ENCODE results near the gene FAM221A.
"Not testable (repeated sequence)": the region's sequence is repeated elsewhere in the genome, so short reads cannot be mapped to it uniquely, and the experiment has no call there.

Gene FAM221A, protein sequence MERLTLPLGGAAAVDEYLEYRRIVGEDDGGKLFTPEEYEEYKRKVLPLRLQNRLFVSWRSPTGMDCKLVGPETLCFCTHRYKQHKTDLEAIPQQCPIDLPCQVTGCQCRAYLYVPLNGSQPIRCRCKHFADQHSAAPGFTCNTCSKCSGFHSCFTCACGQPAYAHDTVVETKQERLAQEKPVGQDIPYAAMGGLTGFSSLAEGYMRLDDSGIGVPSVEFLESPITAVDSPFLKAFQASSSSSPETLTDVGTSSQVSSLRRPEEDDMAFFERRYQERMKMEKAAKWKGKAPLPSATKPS

DNA sequence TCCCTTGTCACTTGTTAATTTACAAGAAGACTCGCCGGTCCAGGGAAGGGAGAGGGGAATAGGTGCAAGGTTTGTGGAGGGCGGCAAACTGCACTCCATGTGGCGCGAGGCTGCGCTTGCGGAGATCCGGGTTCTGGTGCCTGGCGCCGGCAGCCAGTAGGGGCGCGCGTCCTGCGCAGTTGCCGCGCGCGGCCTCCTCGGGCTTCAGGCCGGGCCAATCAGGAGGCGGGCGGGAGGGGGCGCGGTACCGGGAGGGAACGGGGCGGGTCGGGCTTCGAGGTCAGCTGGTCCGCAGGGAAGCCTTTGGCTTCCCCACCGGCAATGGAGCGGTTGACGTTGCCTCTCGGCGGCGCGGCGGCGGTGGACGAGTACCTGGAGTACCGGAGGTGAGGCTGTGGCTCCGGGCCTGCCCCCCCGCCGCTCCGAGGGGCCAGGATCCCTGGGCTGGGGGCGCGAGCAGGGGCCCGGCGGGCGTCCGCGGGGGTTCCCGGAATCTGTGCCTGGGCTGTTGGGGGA, at the start of gene FAM221A:
Gene FAM221A (plus strand): TSS at position 302 of the 516 bp plus-strand sequence. CDS start 20 bp downstream, at position 322.
- DNase-seq: peak; percentile 77

DNA sequence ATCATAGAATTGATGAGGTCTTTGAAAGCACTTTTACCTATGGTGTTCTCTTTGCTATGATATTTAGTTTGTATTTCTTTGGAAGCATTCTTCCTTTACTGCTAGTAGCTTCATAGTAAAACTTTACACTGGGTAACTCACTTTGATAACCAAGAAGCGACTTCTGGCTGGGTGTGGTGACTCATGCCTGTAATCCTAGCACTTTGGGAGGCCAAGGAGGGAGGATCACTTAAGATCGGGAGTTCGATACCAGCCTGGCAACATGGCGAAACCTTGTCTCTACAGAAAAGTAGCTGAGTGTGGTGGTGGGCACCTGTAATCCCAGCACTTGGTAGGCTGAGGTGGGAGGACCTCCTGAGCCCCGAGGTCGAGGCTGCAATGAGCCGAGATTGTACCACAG, 46.6 kb upstream of the FAM221A start:
- no peak for DNase-seq

DNA sequence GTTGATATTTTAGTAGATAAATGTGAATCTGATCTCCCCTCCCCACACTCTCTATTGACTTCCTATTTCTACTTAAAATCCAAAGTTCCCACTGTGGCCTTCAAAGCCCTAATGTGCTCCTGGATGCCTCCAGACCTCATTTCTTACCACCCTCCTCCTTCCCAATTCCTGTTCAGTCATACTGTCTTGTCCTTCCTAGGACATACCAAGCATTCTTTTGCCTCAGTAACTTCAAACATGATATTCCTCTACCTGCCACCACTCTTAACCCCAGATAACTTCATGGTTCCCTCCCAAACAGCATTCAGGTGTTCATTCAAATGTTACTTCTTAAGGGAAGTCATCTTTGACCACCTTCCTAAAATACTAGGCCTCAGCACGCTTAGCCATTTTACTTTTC, 34.2 kb upstream of the FAM221A start:
- DNase-seq: no peak

DNA sequence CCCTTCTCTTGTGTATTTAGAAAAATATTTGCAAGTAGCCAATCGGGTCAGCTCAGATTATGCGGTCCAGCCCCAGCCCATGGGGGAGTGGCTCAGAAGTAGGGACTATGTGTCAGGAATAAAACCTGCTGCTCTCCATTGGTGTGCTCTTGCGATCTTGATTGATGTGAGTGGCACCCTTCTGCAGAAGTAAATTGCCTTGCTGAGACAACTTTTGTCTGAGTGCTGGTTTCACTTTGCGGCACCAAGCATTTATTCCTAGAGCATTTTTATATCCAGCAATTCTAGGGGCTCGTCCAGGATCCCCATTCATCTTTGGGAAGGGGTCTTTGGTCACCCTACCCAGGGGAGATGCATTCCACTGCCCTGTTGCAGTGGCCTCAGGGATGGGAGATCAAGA, 26.1 kb upstream of the FAM221A start:
- no peak for DNase-seq

DNA sequence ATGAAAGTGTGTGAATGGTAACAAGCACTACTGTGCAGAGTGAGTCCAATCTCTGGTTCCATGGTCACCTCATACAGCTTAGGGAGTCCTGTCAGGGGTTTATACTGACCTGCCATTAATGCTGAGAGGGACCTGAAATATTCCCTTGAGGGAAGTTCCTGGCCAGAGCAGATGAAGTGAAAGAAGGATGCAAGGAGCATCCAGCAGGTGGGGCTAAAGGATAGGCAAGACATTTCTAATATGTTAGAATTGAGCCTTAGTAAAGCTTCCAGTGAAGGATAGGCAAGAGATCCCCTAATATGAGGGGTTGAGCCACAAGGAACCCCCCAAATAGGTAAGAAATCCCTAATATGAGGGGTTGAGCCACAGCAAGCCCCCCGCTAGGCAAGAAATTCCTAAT, 25.5 kb upstream of the FAM221A start:
- DNase-seq: no peak

DNA sequence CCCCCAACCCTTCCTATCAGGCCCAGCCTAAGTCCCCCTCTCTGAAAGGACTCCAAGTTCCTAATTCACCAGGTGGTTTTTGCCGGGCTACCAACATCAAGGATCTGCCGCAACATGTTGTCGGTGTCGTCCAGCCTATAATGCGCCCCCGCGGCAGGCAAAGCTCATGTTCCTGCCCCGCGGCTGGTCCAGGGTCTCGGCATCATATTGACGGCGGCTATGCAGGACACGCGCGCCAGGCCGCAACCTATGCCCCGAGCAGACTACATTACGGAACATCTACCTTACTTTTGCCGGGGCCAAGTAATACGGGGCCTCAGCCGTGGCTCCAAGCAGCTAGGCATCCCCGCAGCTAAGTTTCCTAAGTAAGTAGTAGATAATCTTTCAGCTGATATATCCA, 24.6 kb upstream of the FAM221A start:
- no peak for DNase-seq

DNA sequence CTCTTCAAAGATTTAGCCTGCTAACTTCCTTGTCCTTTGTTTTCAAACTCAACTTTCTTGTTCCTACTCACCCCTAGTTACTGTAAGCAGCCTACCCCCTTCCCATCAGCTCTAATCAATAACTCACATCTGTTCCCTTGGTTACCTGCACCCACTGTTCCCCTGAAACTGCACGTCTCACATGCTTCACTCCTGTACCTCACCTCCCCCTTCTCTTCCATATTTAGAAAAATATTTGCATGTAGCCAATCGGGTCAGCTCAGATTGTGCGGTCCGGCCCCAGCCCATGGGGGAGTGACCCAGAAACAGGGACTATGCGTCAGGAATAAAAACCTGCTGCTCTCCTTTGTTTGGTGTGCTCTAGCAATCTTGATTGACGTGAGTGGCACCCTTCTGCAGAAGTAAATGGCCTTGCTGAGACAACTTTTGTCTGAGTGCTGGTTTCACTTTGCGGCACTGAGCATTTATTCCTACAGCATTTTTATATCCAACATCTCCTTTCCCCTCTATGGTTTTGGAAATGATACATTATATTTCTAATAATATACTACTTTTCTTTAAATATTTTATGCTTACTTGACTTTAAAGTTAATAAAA, 21.1 kb upstream of the FAM221A start:
- no peak for DNase-seq

DNA sequence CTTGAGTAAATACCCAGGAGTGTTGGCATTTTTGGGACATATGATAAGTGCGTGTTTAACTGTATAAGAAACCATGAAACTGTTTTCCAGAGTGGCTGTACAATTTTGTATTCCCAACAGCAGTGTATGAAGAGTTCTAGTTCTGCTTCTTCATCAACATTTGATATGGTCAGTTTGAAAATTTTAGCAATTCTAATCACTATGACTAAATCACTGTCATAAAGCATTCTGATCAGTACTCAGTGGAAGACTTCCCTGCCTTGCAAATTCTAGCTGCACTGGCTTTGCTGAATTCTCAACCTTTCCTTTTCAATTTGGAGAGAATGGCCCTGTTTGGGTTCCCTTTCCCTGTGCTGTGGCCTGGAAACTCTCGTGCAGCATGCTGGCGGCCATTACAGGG, 18.6 kb upstream of the FAM221A start:
- DNase-seq: no peak

DNA sequence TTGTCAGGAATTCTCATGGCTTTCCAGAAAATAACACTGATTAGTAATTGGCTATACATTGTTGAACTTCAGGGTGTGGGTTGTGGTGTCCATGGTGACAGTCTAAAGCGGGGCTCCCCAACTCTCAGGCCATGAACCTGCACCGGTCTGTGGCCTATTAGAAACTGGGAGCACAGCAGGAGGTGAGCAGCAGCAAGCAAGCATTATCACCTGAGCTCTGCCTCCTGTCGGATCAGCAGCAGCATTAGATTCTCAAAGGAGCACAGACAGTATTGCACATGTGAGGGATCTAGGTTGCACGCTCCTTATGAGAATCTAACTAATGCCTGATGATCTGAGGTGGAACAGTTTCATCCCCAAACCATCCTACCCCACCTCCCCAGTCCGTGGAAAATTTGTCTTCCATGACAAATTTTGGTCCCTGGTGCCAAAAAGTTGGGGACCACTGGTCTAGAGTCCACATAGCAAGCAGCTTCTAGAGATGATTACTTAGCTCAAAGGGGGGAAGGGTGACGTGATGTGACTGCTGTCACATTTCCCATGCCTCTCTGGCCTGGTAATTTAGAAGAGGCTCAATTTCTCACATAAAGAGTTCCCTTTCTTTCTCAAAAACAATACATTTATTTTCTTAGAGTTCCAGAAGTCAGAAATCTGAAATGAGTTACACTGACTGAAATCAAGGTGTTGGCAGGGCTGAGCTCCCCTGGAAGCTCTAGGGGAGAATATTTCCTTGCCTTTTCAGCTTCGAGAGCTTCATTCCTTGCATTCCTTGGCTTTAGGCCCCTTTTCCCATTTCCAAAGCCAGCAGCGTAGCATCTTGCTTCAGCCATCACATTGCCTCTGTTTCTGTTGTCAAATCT, 17.6 kb upstream of the FAM221A start:
- DNase-seq: no peak

DNA sequence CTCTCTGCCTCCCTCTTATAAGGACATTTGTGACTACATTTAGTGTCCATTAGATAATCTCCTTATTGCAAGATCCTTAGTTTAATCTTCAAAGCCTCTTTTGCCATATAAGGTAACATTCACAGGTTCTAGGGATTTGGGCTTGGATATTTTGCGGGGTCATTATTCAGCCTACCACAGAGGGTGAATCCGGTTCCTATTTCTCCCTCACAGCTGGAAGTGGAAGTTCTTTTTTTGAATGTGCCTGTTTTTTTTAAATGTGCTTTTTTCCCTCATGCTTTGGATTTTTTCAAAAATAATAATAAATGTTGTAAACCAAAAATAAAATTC, 17.1 kb upstream of the FAM221A start:
- DNase-seq: no peak

DNA sequence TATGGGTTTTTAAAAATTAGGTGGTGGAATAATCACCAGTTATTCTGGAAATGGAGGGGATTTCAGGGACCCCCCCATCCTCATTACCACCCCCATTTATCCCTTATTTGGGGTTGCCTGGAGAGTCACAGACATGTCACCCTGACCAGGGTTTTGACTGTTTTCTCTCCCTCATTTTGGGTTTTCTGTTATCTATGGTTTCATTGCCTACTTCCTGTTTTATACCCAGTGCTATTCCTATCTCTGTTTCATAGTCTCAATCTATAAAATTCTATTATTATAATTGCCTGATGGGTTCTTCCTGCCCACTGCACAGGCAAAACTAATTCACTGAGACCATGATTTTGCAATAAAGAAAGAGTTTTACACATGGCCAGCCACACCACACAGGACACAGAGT, 15.9 kb upstream of the FAM221A start:
- DNase-seq: no peak

DNA sequence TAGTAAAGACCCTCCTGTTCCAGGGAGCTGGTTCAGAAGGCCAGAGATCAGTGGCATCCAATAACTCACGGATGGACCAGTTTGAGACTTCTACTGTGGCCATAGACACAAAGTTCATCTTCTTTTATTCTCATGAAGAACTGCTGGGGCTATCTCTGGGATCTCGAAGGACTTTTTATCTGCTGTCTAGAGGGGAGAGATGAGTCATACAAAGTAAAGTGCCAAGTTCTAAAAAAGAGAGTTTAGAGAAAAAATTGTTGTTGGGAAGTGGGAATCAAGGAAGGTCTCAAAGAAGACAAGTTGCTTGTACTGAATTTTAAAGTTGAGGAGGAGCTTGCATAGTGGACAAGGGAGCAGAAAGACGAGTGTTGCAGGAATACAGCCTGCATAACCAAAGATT, 8.0 kb upstream of the FAM221A start:
- no peak for DNase-seq

DNA sequence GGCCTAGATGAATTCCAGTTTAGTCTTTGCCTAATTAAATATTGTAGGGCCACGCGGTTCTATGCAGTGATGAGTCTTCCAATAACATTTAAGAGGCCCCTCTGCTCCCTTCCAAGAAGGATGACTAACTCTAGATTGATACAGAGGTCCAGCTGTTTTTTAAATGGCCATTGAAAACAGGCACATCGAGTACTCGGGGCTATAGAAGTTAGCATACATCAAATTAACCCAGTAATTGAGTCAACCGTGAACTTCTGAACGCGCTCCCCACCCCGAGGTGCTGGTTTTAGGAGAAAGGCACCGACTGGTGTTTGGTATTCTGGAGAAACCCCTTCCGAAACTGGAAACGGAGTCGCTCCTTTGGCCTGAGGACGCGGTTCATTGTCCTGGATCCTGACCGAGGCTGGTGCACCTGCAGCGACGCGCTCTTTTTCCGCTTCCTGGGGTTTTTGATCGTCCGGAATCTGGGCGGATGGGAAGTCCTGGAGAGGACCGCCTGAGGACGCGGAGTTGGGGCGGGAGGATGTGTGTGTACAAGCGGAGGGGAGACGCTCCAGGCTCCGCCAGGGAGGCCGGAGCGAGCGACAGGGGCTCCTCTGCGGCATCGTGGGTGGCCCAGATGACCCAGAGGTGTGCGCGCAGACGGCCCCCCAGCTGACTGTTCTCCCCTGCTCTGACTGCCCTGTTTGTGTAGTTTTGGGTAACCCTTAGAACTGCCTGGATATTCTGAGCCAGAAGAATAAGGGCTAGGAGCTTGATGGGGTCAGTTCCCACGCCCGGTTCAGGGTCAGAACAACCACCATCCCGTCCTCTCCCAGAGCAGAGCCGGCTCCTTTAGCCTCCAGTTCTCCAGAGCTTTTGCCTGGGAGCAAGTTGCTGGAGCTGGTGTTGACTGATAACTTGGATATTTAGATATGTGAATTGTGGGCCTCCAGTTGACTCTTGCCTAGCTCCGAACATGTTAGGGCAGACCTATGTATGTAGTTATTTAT, 711 bp downstream of the FAM221A start:
- peak; percentile 22 for DNase-seq

DNA sequence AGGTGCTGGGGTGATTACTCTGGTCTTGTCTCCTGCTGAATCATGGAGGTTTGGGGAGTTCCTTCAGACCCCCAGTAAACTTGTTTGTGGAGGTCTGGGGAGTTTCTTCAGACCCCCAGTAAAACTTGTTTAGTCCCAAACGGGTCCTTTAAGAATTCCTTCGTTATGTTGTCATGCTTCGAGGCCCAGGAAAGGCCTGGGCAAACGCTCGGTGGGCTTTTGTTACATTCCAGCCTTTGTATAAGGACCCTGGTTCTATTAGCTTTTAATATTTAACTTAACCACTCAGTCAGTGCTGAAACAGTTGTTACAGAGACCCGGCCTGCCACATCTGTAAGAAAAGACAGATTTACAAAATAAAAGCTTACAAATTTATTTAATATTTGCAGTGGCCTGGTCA, 4.0 kb downstream of the FAM221A start:
- DNase-seq: not testable (repeated sequence)

DNA sequence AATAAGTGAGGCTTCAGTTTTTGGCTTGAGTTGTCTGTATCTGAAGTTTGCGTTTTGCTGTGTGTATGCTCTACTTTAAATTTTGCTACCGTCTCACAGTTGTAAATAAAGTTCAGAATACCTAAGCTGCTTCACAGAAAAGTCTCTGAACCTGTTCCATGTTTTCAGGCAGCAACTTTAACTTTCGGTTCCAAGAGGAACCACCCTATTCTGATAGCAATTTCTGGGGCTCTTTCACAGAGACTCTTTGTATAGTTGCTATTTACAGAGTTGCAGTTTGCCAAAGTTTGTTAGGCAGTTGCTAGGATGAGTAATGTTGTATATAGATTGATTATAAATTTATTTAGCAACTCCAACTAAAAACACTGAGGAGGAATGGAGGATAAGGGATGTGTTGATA, 5.7 kb downstream of the FAM221A start:
- no peak for DNase-seq

DNA sequence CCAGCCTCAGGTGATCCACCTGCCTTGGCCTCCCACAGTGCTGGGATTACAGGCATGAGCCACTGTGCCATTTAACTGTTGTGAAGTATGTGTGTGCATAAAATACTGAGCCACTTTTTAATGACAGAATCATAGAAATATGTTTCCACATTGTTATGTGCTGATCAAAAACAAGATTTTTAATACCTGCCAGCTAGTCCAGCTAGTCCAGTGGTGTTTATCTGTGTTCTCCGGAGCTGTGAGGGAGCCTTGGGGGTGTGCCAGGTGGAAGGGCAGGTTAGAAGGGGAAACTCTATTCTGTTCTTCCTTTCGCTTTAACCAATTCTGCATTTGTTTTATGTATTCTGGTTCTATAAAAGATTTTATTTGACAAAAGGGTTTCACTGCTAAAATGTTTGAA, 7.0 kb downstream of the FAM221A start:
- no peak for DNase-seq

DNA sequence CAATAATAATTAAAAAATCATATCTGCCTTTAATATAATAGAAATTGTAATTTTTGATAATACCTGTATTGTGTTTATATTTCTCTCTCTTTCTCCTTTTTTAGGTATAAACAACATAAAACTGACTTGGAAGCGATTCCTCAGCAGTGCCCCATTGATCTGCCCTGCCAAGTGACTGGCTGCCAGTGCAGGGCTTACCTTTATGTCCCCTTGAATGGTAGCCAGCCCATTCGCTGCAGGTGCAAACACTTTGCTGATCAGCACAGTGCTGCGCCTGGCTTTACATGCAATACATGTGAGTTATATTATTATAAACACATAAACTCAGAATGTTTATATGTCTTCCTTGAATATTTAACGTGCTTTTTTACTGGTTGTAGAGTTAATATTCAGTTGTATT, 9.2 kb downstream of the FAM221A start:
- no peak for DNase-seq

DNA sequence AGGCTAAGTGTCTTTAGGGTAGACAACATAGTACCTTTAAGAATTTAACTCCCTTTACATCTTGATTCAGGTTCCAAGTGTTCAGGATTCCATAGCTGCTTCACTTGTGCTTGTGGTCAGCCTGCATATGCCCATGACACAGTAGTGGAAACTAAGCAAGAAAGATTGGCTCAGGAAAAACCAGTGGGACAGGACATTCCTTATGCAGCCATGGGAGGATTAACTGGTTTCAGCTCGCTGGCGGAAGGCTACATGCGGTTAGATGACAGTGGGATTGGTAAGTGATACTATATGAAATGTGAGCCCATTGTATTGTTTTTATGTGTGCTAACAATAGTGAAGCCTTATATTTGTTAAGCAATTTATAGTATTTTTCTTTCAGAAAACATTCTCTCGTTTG, 11.3 kb downstream of the FAM221A start:
- DNase-seq: no peak

DNA sequence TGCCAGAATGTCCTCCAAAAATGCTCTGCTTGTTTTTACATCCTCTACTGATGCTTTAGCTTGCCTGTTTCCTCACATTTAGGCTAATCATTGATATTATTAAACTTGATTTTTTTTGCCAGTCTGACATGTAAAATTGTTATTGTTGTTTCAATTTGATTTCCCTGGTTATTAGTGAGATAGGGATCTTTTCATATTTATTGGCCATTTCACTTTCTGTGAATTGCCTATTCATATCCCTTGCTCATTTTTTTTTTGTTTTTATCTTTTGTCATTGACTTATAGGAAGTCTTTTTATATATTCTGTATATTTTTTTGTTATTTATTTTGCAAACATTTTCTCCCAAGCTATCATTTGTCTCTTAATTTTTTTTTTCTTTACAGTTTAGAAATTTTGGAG, 13.2 kb downstream of the FAM221A start:
- no peak for DNase-seq

DNA sequence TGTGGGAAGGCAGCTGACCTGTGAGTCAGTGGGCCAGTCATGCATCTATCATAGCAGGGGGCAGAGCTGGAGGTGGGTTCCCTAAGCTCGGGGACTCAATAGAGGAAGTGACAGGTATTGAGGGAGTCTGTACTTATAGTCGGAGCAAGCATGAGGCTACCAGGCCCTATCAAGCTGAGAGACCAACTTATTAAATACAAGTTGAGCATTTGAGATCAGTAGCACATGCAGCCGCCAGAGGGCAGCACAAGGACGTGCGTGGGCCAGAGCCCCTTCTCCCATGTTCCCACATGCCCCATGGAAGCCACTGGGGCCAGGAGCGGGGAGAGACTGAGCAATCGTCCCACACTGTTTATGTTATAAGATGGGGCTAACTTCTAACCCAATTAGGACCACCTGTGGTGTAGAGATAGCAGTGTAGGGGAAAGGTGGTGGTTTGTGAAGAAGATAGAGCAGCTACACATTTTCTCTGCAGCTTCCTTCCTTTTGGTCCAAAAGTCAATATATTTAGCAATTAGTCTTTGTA, 17.0 kb downstream of the FAM221A start:
- DNase-seq: peak; percentile 34

DNA sequence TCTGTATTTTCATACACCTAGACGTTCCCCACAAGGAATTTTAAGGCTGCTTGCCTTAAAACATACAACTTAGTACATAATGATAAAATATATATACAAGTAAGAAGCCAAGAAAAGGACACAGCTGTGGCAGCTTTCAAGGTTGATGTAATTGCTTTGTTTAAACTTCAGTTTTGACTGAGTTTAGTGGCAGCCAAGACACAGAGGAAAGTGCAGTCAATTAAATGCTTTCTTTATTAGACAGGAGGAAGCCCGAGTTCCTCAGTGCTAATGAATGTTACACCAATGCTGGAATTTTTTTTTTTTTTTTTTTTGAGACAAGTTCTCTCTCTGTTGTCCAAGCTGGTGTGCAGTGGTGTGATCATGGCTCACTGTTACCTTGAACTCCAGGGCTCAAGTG, 18.8 kb downstream of the FAM221A start:
- DNase-seq: no peak

DNA sequence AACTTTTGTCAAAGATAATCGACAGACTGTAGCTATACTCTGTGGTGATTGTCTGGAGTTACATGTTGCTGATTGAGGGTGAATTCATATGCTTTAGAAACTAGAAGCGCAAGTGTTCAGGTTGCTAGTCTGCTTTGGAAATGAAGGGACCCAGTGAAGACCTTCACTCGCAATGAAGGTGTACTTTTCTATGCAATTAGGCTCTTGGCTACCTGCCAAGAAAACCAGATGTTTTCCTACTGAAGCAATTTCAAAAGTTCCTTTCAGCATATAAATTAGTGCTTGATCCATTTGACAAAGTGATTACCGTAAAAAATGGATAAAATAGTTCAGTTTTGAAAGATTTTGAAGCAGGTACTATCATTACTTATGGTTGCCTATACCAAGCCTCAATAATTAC, 20.0 kb downstream of the FAM221A start:
- no peak for DNase-seq
